Effector memory CD8-positive, alpha-beta T cell (primary cell): ENCODE data around the gene TPCN2.
"Not testable (repeated sequence)": the region's sequence is repeated elsewhere in the genome, so short reads cannot be mapped to it uniquely, and the experiment has no call there.

Source experiments
- ATAC-seq: fragments of 150-1000 bp; cut with Tn5 transposase; replicated peaks from 2 replicates; pipeline ENCODE4 v1.10.0; 2021; ENCODE audit warnings: mild to moderate bottlenecking, moderate library complexity
- DNase-seq, 3 experiments: peaks; one replicate each; pipeline ENCODE4 v3.0.0; 2021
- H3K27ac Mint-ChIP-seq, 2 donors: one replicate each; pipeline ENCODE4 v1.8.0; 2022; ENCODE audit warnings: mild to moderate bottlenecking in 2 of 2, mixed read lengths in 2 of 2, moderate library complexity in 2 of 2
- H3K27me3 Mint-ChIP-seq, 2 donors: one replicate each; pipeline ENCODE4 v1.8.0; 2022; ENCODE audit warnings: mixed read lengths in 2 of 2
- H3K36me3 Mint-ChIP-seq: one replicate; pipeline ENCODE4 v1.8.0; 2022; ENCODE audit warnings: mild to moderate bottlenecking, moderate library complexity, mixed read lengths; ENCODE audit not compliant: insufficient read depth
- H3K4me1 Mint-ChIP-seq, 2 donors: one replicate each; pipeline ENCODE4 v1.8.0; 2022; ENCODE audit warnings: low read depth in 2 of 2, mixed read lengths in 2 of 2
- H3K4me3 Mint-ChIP-seq, 2 donors: one replicate each; pipeline ENCODE4 v1.8.0; 2022; ENCODE audit warnings: mild to moderate bottlenecking in 2 of 2, mixed read lengths in 2 of 2, moderate library complexity in 2 of 2
- H3K9me3 Mint-ChIP-seq, 2 donors: one replicate each; pipeline ENCODE4 v1.8.0; 2022; ENCODE audit warnings: mixed read lengths in 2 of 2

TPCN2 gene

DNA sequence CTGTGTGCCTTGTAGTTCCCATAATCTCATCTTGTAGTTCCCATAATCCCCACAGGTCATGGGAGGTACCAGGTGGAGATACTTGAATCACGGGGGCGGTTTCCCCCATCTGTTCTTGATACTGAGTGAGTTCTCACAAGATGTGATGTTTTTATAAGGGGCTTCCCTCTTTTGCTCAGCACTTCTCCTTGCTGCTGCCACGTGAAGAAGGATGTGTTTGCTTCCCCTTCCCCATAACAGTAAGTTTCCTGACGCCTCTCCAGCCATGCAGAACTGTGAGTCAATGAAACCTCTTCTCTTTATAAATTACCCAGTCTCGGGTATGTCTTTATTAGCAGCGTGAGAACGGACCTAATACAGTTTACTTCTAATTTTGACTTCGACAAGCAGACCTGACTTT lies 93.0 kb downstream of the TPCN2 start:
- DNase-seq, result no peak
- H3K27me3 Mint-ChIP-seq, result peaks cover 10 to 12% of the 10 kb centered on the region in 2 donors
- no peak overlapping the region for H3K4me3 Mint-ChIP-seq
- H3K36me3 Mint-ChIP-seq, result peaks cover 2% of the 10 kb centered on the region
- ATAC-seq, result no peak
- H3K9me3 Mint-ChIP-seq, result peaks cover 4 to 9% of the 10 kb centered on the region in 2 donors
- no peaks in the 10 kb centered on the region for H3K4me1 Mint-ChIP-seq
- no peak overlapping the region for H3K27ac Mint-ChIP-seq

DNA sequence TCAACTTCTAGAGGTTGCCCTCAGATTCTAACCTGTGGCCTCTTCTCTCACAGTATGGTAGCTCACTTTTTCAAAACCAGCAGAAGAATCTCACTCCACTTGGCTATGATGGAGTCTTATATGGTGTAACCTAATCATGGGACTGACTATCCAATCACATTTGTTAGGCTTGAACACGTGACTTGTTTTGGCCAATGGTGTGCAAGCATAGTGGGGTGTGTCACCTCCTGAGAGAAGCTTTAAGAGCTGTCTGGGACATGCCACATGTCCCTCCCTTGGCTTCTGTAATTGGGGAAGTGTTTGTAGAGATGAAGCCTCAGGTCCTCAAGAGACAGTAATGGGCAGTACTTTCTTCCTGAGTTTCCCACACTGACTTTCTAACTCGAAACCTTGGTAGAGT lies 94.2 kb downstream of the TPCN2 start:
- ATAC-seq (no peak), DNase-seq (no peak)
- H3K9me3 Mint-ChIP-seq, result peaks cover 4 to 12% of the 10 kb centered on the region in 2 donors
- H3K36me3 Mint-ChIP-seq, result peaks cover 2% of the 10 kb centered on the region
- peaks cover 10 to 12% of the 10 kb centered on the region in 2 donors for H3K27me3 Mint-ChIP-seq
- no peaks in the 10 kb centered on the region for H3K4me1 Mint-ChIP-seq
- H3K27ac Mint-ChIP-seq, result no peak overlapping the region
- H3K4me3 Mint-ChIP-seq, result no peak overlapping the region

DNA sequence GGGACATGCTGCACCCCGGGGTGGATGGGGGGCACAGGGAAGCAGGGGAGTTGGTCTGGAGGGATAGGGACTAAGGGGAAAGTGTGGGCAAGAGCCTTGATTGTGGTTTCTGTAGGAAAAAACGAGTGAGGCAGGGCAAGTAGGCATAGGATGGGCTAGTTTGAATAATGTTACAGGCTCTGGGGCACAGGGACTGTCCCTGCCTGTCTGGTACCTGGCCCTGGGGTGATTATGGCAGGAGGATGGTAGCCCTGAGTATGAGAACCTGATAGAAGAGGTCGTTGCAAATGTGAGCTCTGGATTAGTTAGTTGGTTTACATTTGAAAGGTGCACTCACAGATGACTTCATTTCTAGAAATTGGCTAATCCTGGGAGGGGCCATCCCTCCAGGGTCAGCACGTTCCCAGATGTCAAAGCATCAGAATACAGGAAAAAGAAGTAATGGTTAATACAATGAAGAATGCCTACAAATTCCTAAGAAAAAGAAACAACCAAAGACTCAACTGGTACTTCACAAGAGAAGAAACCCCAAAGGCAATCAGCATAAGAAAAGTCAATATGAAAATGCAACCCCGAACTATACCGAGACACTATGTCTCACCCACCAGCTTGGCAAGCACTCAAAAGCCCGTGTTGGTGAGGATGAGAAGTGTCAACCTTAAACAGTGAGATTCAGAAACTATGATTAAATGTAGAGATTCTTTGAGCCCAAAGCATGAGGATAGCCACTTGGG lies 95.8 kb downstream of the TPCN2 start:
- ATAC-seq, result no peak
- H3K27me3 Mint-ChIP-seq, result peaks cover 22 to 24% of the 10 kb centered on the region in 2 donors
- H3K9me3 Mint-ChIP-seq, result peaks cover 4 to 18% of the 10 kb centered on the region in 2 donors
- DNase-seq, result no peak
- no peaks in the 10 kb centered on the region for H3K4me1 Mint-ChIP-seq
- peaks cover 2% of the 10 kb centered on the region for H3K36me3 Mint-ChIP-seq
- no peak overlapping the region for H3K4me3 Mint-ChIP-seq
- no peak overlapping the region for H3K27ac Mint-ChIP-seq

DNA sequence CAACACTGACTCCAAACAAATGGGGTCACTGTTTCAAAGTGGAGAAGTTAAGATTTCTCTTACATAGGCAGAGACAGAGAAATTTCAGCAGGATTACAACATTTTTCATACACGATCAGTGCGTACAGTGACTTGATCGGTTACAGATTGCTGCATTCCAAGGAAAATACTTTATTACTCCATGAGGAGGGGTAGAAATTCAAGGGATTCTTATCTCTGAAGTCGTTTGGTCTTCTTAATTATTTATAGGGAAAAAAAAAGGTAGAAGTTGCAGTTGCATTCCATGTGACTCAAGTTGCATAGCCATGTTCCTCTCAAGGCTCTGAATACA lies 96.3 kb downstream of the TPCN2 start:
- H3K4me3 Mint-ChIP-seq, result no peak overlapping the region
- no peaks in the 10 kb centered on the region for H3K4me1 Mint-ChIP-seq
- peaks cover 4 to 18% of the 10 kb centered on the region in 2 donors for H3K9me3 Mint-ChIP-seq
- no peak overlapping the region for H3K27ac Mint-ChIP-seq
- peaks cover 2% of the 10 kb centered on the region for H3K36me3 Mint-ChIP-seq
- H3K27me3 Mint-ChIP-seq, result peaks cover 24% of the 10 kb centered on the region in 2 donors
- DNase-seq (no peak), ATAC-seq (no peak)

DNA sequence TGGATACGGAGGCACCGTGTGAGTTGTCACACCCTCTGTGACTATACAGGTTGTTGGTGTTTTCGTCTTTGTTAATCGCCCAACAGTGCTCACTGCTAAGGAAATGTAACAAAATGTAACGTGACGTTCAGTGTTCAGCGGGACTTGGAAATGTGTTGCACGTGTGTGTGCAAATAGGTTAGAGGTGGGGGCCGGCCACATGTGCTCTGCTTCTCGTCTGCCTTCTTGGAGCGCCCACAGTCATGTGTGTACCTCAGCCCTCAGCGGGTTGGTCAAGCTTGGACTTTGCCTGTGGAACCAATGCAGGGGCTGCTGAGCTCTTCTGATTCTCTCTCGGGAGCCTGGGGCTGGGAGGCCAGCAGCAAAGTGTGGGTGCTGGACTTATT lies 99.6 kb downstream of the TPCN2 start:
- H3K4me1 Mint-ChIP-seq, result no peaks in the 10 kb centered on the region

DNA sequence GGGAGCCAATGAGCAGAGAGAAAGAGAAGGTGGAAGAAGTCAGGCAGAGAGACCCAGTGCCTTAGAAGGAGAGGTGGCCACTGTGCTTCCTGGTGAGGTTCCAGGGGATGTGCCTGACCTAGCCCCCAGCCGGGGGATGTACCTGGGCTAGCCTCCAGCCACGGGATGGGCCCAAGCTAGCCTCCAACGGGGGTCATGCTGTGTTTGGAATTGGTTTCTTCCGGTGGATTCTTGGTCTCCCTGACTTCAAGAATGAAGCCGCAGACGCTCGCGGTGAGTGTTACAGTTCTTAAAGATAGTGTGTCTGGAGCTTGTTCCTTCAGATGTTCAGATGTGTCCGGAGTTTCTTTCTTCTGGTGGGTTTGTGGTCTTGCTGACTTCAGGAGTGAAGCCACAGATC lies 100.1 kb downstream of the TPCN2 start:
- H3K27me3 Mint-ChIP-seq, result peaks cover 27 to 50% of the 10 kb centered on the region in 2 donors
- no peak overlapping the region for H3K27ac Mint-ChIP-seq
- H3K36me3 Mint-ChIP-seq, result no peaks in the 10 kb centered on the region
- ATAC-seq, result no peak
- H3K4me3 Mint-ChIP-seq, result no peak overlapping the region
- no peaks in the 10 kb centered on the region for H3K4me1 Mint-ChIP-seq
- DNase-seq, result no peak
- peaks cover 4 to 18% of the 10 kb centered on the region in 2 donors for H3K9me3 Mint-ChIP-seq

More for the DNA sequence above, 99.6 kb downstream of the TPCN2 start:
- Mint-ChIP-seq H3K27ac (peak overlapping the region in 1 of 2 donors; percentile 26), H3K36me3 (peaks cover 2% of the 10 kb centered on the region), H3K9me3 (peaks cover 4 to 18% of the 10 kb centered on the region in 2 donors), H3K27me3 (peaks cover 27 to 47% of the 10 kb centered on the region in 2 donors), H3K4me3 (no peak overlapping the region)
- no peak for DNase-seq
- no peak for ATAC-seq

DNA sequence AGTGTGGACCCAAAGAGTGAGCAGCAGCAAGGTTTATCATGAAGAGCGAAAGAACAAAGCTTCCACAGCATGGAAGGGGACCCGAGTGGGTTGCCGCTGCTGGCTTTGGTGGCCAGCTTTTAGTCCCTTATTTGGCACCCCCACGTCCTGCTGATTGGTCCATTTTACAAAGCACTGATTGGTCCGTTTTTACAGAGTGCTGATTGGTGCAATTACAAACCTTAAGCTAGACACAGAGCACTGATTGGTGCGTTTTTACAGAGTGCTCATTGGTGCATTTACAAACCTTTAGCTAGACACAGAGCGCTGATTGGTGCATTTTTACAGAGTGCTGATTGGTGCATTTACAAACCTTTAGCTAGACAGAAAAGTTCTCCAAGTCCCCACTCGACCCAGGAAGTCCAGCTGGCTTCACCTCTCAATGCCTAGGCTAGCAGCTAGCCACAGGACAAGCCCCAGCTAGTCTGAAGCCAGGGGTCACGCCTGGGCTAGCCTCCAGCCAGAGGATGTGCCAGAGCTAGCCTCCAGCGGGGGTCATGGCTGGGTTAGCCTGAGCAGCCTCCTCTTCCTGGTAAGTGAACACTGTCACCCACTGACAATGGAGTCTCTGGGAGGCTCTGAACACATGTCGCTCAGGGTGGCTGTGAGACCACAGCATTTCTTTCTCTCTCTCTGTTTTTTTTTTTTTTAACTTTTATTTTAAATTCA lies 100.8 kb downstream of the TPCN2 start:
- not testable (repeated sequence) for H3K27ac Mint-ChIP-seq, H3K4me3 Mint-ChIP-seq, H3K4me1 Mint-ChIP-seq, DNase-seq, ATAC-seq, H3K36me3 Mint-ChIP-seq
- Mint-ChIP-seq H3K9me3 (peaks cover 4 to 18% of the 10 kb centered on the region in 2 donors), H3K27me3 (peaks cover 21 to 44% of the 10 kb centered on the region in 2 donors)

DNA sequence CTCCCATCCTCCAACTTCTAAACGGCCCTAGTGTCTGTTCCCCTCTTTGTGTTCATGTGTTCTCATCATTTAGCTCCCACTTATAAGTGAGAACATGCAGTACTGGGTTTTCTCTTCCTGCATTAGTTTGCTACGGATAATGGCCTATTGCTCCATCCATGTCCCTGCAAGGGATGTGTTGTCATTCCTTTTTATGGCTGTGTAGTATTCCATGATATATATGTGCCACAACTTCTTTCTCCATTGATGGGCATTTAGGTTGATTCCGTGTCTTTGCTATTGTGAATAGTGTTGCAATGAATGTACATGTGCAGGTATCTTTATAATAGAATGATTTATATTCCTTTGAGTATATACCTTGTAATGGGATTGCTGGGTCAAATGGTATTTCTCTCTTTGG lies 101.4 kb downstream of the TPCN2 start:
- H3K4me3 Mint-ChIP-seq, result no peak overlapping the region

DNA sequence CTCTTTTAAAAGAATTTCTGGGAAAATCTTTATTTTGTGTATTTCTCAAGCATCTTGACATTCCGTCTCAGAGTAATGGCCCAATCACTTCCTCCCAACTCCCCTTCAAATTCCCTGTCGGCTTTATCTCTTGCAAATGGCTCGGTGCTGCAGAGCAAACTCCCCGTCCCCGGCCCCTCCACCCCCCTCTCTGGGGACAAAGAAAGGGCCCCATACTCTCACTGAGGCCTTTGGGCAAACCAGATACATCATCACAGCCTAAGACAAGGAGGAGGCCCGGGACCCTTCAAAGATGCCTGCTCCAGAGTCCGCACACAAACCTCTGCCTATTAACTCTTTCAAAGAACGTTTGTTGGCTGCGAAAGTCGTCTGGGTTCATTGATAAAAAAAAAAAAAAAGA lies 103.1 kb downstream of the TPCN2 start:
- no peak overlapping the region for H3K27ac Mint-ChIP-seq
- no peak for ATAC-seq
- peaks cover 29 to 57% of the 10 kb centered on the region in 2 donors for H3K27me3 Mint-ChIP-seq
- no peaks in the 10 kb centered on the region for H3K4me1 Mint-ChIP-seq
- no peak overlapping the region for H3K4me3 Mint-ChIP-seq
- DNase-seq, result no peak
- H3K9me3 Mint-ChIP-seq, result peaks cover 0 to 8% of the 10 kb centered on the region in 2 donors
- H3K36me3 Mint-ChIP-seq, result no peaks in the 10 kb centered on the region

More for the DNA sequence above, 101.4 kb downstream of the TPCN2 start:
- Mint-ChIP-seq H3K4me1 (no peaks in the 10 kb centered on the region), H3K36me3 (no peaks in the 10 kb centered on the region), H3K27me3 (peaks cover 15 to 41% of the 10 kb centered on the region in 2 donors), H3K27ac (no peak overlapping the region), H3K9me3 (peaks cover 4 to 18% of the 10 kb centered on the region in 2 donors)
- no peak for ATAC-seq
- no peak for DNase-seq

DNA sequence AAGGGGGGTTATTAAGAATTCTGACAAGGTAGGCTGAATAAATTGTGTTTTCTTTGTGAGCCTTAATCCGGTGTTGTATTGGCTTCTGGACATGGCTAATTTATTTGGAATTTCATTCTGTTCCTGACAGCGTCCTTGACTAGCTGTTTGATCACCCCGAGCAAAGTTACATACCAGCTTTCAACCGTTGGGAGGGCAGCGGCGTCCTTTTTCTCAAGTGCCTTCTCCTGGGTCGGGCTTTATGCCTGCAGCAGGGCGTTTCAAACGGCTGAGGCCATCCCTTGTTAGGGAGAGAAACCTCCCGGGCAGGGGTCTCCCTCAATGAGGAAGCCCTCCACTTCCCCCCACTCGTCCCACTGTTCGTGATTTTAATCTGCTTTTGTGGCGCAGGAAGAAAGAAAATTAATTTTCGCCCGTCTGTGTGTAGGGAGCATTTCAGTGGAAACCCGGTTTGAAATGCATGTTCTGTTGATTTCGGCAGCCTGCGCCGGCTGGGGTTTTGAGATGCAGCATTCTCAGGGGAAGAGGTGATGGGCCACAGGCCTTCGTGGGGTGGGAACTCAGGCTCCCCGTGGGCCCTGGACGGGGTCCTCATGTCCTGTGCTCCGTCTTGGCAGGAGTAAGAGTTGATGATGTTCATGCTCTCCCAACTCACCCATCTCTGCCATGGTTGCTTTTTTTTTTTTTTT lies 104.1 kb downstream of the TPCN2 start:
- DNase-seq (no peak), ATAC-seq (no peak)
- Mint-ChIP-seq H3K36me3 (no peaks in the 10 kb centered on the region), H3K27ac (no peak overlapping the region), H3K4me1 (no peaks in the 10 kb centered on the region), H3K4me3 (no peak overlapping the region), H3K9me3 (peaks cover 0 to 6% of the 10 kb centered on the region in 2 donors), H3K27me3 (peaks cover 29 to 60% of the 10 kb centered on the region in 2 donors)

DNA sequence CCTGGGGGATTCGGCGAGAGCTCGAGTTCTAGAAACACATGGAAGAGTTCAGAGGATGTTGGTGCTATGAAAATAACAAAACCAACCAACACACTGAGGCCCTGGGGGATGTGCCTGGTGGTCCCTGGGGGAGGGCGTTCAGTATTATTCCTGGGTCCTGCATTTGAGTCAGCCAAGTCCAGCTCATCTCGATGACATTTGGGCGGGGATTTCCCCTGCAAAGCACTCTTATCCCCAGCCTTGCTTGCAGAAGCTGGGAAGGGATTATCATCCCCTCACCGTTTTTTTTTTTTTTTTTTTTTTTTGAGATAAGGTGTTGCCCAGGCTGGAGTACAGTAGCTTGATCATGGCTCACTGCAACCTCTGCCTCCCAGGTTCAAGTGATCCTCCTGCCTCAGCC lies 104.9 kb downstream of the TPCN2 start:
- H3K27me3 Mint-ChIP-seq, result peaks cover 25 to 60% of the 10 kb centered on the region in 2 donors
- no peaks in the 10 kb centered on the region for H3K36me3 Mint-ChIP-seq

DNA sequence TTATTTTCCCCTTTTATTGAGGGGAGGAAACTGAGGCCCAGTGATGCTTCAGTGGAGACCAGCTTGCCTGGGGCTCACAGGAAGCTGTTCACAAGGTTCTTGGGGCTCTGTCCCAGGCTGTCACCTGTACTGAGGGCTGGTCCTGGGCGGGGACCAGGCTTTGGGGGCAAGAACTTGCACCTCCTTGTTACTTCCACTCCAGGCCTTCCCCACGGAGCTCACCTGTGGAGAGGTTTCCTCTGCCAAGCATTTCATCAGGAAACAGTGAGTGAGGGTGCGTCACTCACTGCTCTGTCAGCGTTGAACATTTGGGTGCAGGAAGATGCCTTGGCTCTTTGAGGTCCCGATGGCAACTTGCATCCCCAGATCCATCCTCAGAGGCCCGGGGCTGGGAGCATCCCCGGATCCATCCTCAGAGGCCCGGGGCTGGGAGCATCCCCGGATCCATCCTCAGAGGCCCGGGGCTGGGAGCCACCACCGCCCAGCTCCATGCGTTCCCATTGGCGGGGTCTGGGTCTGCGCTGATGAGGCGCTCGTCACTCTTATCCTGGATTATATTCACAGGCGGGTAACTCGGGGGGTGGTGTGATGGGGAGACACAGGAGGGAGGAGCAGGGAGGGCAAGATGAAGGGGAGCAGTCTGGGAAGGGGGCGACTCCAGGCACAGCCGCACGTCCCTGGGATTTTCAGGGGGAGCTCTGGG lies 105.6 kb downstream of the TPCN2 start:
- Mint-ChIP-seq H3K27ac (no peak overlapping the region), H3K4me1 (no peaks in the 10 kb centered on the region), H3K27me3 (peaks cover 19 to 60% of the 10 kb centered on the region in 2 donors), H3K9me3 (no peaks in the 10 kb centered on the region), H3K4me3 (no peak overlapping the region), H3K36me3 (no peaks in the 10 kb centered on the region)
- no peak for ATAC-seq
- no peak for DNase-seq

More for the DNA sequence above, 104.9 kb downstream of the TPCN2 start:
- Mint-ChIP-seq H3K27ac (no peak overlapping the region), H3K9me3 (peaks cover 0 to 3% of the 10 kb centered on the region in 2 donors), H3K4me1 (no peaks in the 10 kb centered on the region), H3K4me3 (no peak overlapping the region)
- ATAC-seq (no peak), DNase-seq (no peak)

DNA sequence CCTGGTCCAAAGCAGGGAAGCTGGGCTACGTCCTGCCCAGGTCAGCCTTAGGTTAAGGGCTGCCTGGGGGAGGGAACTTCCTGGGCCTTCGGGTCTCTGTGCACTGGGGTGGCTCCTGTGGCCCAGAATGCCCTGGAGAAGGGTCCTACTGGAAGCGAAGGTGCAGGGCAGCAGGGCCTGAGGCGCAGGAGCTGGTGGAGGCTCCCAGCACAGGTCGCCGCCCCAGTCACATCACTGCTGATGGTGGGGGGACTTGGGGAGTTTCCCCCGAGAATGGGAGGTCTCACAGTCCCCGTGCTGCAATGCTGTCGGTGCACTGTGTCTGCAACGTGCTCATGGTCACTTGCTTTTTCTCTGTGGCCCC lies 106.2 kb downstream of the TPCN2 start:
- no peaks in the 10 kb centered on the region for H3K36me3 Mint-ChIP-seq
- H3K27ac Mint-ChIP-seq, result no peak overlapping the region
- ATAC-seq (no peak), DNase-seq (no peak)
- peaks cover 18 to 65% of the 10 kb centered on the region in 2 donors for H3K27me3 Mint-ChIP-seq
- no peak overlapping the region for H3K4me3 Mint-ChIP-seq
- no peaks in the 10 kb centered on the region for H3K4me1 Mint-ChIP-seq
- H3K9me3 Mint-ChIP-seq, result no peaks in the 10 kb centered on the region
